T-cell (primary cell): ENCODE measurements around the gene ARHGEF28. TPM values are rescaled to one million over a fixed set of nuclear protein-coding genes. Genes with fewer than 3 reads are reported as not detected.

Experiments
- ATAC-seq, 4 experiments: fragments of 200-7000 bp in 3 of 4; fragments of 150-1000 bp in 1 of 4; cut with Tn5 transposase; replicated peaks in 1 of 4; 1 replicate in 3 of 4; 2 replicates in 1 of 4; pipeline ENCODE4 v1.10.0; 2021; ENCODE audit warnings: moderate library complexity in 3 of 4, mild to moderate bottlenecking in 2 of 4, moderate number of reproducible peaks in 1 of 4
- CTCF ChIA-PET, 2 donors: fragments of 300-600 bp; sonication (Branson Sonifier 250); formaldehyde crosslinking; loops; one replicate each; lab custom pipeline; 2022; ENCODE audit warnings: antibody characterized with exemption in 2 of 2; lab: Charles Lee
- POLR2A ChIA-PET, 2 donors: fragments of 300-600 bp; sonication (Branson Sonifier 250); formaldehyde crosslinking; loops; one replicate each; lab custom pipeline; 2022; ENCODE audit warnings: antibody characterized with exemption in 2 of 2; lab: Charles Lee
- DNase-seq, 35 experiments: peaks; one replicate each; pipeline versions ENCODE4 v3.0.0 to v3.0.0-alpha.2; 2013 to 2023
- H3K27ac ChIP-seq: one replicate; pipeline ENCODE4 v1.5.1; 2013; ENCODE audit warnings: low read length
- H3K27me3 ChIP-seq, 2 experiments: replicated peaks in 1 of 2; 1 replicate in 1 of 2; 2 replicates in 1 of 2; pipeline versions ENCODE4 v1.6.1 to v1.7.0; 2013; ENCODE audit warnings: low read length in 1 of 2, mixed read lengths in 1 of 2; ENCODE audit not compliant: control insufficient read depth in 2 of 2, insufficient read depth in 2 of 2; ENCODE audit errors: extremely low read depth in 1 of 2
- H3K36me3 ChIP-seq, 2 donors: 1 replicate in 1 of 2; 2 replicates in 1 of 2; pipeline versions ENCODE4 v1.6.1 to v1.7.0; 2013; ENCODE audit warnings: low read length in 1 of 2; ENCODE audit not compliant: control insufficient read depth in 2 of 2, insufficient read depth in 1 of 2; ENCODE audit errors: extremely low read depth in 1 of 2
- H3K4me1 ChIP-seq, 2 experiments: 1 replicate in 1 of 2; 2 replicates in 1 of 2; pipeline versions ENCODE4 v1.6.1 to v1.7.0; 2013; ENCODE audit warnings: low read length in 2 of 2, mixed read lengths in 1 of 2; ENCODE audit not compliant: insufficient read depth in 2 of 2, control insufficient read depth in 1 of 2; ENCODE audit errors: extremely low read depth in 1 of 2
- H3K4me3 ChIP-seq, 2 donors: 1 replicate in 1 of 2; 2 replicates in 1 of 2; pipeline versions ENCODE4 v1.5.1 to v1.7.0; 2013; ENCODE audit warnings: mild to moderate bottlenecking in 2 of 2, low read length in 1 of 2, moderate library complexity in 1 of 2; ENCODE audit not compliant: control insufficient read depth in 1 of 2; ENCODE audit errors: extremely low read depth in 1 of 2
- H3K9me3 ChIP-seq: 2 replicates; pipeline ENCODE4 v1.7.0; 2013
- H3K27ac Mint-ChIP-seq, 2 donors: one replicate each; pipeline ENCODE4 v1.8.0; 2020 to 2021; ENCODE audit warnings: mild to moderate bottlenecking in 2 of 2, mixed read lengths in 2 of 2
- H3K27me3 Mint-ChIP-seq, 2 donors: one replicate each; pipeline ENCODE4 v1.8.0; 2021 to 2022; ENCODE audit warnings: mixed read lengths in 2 of 2
- H3K36me3 Mint-ChIP-seq: one replicate; pipeline ENCODE4 v1.8.0; 2021; ENCODE audit warnings: mixed read lengths
- H3K4me1 Mint-ChIP-seq, 3 donors: one replicate each; pipeline ENCODE4 v1.8.0; 2020 to 2022; ENCODE audit warnings: mixed read lengths in 3 of 3, mild to moderate bottlenecking in 1 of 3
- H3K4me3 Mint-ChIP-seq, 3 donors: one replicate each; pipeline ENCODE4 v1.8.0; 2020 to 2022; ENCODE audit warnings: mild to moderate bottlenecking in 3 of 3, mixed read lengths in 3 of 3, moderate library complexity in 3 of 3
- H3K9me3 Mint-ChIP-seq, 3 donors: one replicate each; pipeline ENCODE4 v1.8.0; 2020 to 2022; ENCODE audit warnings: mixed read lengths in 3 of 3
- WGBS: methylation state at CpG from one replicate; pipeline ENCODE4 v1.1.5; 2013; ENCODE audit warnings: missing lambda C conversion rate; ENCODE audit not compliant: insufficient coverage; 5-methylcytosine and 5-hydroxymethylcytosine counted together
- total RNA-seq, 35 experiments: library from RNA in 6 of 35; stranded (reverse) in 6 of 35; fragments of 120-200 nt in 1 of 35; gene quantifications; one replicate each; pipeline versions ENCODE4 v1.2.1 to v1.2.4 and lab custom pipeline; 2013 to 2026

Gene ARHGEF28
- total RNA-seq, 5 donors from 2014 or later (not counting 1 experiment from before 2014, with no cell fraction given) = 0.05 to 0.73 (median 0.36) TPM

DNA sequence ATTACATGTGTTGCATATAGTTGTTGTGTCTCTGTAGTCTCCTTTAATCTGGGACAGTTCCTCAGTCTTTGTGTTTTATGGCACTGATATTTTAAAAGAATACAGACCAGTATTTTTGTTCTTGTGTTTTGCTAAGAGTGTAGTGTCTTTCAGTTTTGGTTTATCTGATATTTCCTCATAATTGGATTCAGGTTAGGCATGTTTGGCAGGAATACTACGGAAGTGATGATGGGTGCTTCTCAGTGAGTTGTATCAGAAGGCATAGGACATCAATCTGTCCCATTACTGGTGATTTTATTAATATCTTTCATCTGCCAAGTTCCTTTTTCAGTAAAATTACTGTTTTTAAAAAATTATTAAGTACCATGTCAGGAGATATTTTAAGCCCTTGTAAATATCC lies 212.9 kb downstream of the ARHGEF28 start:
- H3K4me3 Mint-ChIP-seq = no peak overlapping the region
- DNase-seq (no peak), ATAC-seq (no peak)
- no peak overlapping the region for H3K27ac Mint-ChIP-seq
- H3K9me3 ChIP-seq = no peaks in the 10 kb centered on the region
- H3K4me1 ChIP-seq = no peaks in the 10 kb centered on the region
- ChIA-PET CTCF (no interaction called here), POLR2A (no interaction called here)
- no peak overlapping the region for H3K27ac ChIP-seq
- peaks cover 0 to 4% (median 0%) of the 10 kb centered on the region in 3 donors for H3K9me3 Mint-ChIP-seq
- peaks cover 13 to 29% of the 10 kb centered on the region in 2 donors for H3K27me3 Mint-ChIP-seq
- no CpG with 5 or more reads among the region's 1 CpG for WGBS
- no peaks in the 10 kb centered on the region for H3K36me3 Mint-ChIP-seq
- H3K27me3 ChIP-seq = no peaks in the 10 kb centered on the region
- H3K4me1 Mint-ChIP-seq = no peaks in the 10 kb centered on the region
- no peak overlapping the region for H3K4me3 ChIP-seq
- no peaks in the 10 kb centered on the region for H3K36me3 ChIP-seq

DNA sequence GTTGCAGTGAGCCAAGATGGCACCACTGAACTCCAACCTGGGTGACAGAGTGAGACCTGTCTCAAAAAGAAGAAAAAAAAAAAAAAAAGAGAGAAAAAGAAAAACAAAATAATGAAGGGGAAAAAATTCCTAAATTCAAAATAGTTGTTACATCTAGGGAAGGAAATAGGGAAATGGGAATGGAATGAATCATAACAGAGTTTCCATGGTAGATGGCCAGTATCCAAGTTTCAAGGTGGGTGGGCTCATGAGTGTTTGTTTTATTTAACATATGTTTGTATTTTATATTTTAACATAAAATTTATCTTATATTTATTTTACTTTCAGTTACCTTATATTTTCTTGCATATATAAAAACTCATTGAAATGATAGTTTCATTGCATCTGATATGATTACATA lies 215.6 kb downstream of the ARHGEF28 start:
- ATAC-seq (no peak), DNase-seq (no peak)
- no peaks in the 10 kb centered on the region for H3K4me1 Mint-ChIP-seq
- Histone ChIP-seq H3K27ac (no peak overlapping the region), H3K4me3 (no peak overlapping the region), H3K36me3 (no peaks in the 10 kb centered on the region), H3K9me3 (no peaks in the 10 kb centered on the region), H3K4me1 (no peaks in the 10 kb centered on the region), H3K27me3 (peaks cover 0 to 2% of the 10 kb centered on the region in 2 experiments)
- peaks cover 0 to 4% (median 0%) of the 10 kb centered on the region in 3 donors for H3K9me3 Mint-ChIP-seq
- ChIA-PET CTCF (no interaction called here), POLR2A (interaction anchor here in 1 of 2 donors (0.7 kb wide), 1 partner anchor 79 kb away, joined by 4 read pairs; no protein-coding TSS in a partner anchor)
- H3K4me3 Mint-ChIP-seq = no peak overlapping the region
- no peaks in the 10 kb centered on the region for H3K36me3 Mint-ChIP-seq
- H3K27ac Mint-ChIP-seq = no peak overlapping the region
- H3K27me3 Mint-ChIP-seq = peaks cover 13 to 26% of the 10 kb centered on the region in 2 donors

DNA sequence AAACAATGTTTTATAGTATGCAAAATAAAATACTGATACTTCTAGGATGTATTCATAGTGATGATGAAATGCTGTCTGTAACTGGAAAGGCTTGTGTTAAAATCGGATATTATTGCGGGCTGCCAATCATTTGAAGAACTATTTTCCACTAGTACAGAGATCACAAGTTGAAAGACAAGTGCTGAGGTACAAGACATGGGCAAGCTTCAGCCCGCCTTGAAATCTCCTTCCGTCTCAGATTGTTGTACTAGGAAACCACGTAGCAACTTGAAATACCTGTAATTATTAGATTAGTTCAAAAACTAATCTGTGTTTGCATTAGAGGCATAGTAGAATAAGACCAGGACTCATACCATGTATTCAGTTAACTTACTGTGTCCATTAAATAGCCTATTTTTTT lies 218.2 kb downstream of the ARHGEF28 start:
- no CpG with 5 or more reads among the region's 5 CpGs for WGBS
- ChIA-PET POLR2A (no interaction called here), CTCF (interaction anchor here in 1 of 2 donors (0.6 kb wide), 1 partner anchor 724 kb away, joined by 5 read pairs; no protein-coding TSS in a partner anchor)
- Mint-ChIP-seq H3K27ac (no peak overlapping the region), H3K9me3 (no peaks in the 10 kb centered on the region), H3K4me3 (no peak overlapping the region), H3K27me3 (peaks cover 9 to 20% of the 10 kb centered on the region in 2 donors), H3K36me3 (no peaks in the 10 kb centered on the region), H3K4me1 (no peaks in the 10 kb centered on the region)
- peaks cover 0 to 2% of the 10 kb centered on the region in 2 experiments for H3K27me3 ChIP-seq
- no peaks in the 10 kb centered on the region for H3K9me3 ChIP-seq
- H3K4me1 ChIP-seq = no peaks in the 10 kb centered on the region
- H3K27ac ChIP-seq = no peak overlapping the region
- H3K4me3 ChIP-seq = no peak overlapping the region
- ATAC-seq (no peak), DNase-seq (no peak)
- no peaks in the 10 kb centered on the region for H3K36me3 ChIP-seq

DNA sequence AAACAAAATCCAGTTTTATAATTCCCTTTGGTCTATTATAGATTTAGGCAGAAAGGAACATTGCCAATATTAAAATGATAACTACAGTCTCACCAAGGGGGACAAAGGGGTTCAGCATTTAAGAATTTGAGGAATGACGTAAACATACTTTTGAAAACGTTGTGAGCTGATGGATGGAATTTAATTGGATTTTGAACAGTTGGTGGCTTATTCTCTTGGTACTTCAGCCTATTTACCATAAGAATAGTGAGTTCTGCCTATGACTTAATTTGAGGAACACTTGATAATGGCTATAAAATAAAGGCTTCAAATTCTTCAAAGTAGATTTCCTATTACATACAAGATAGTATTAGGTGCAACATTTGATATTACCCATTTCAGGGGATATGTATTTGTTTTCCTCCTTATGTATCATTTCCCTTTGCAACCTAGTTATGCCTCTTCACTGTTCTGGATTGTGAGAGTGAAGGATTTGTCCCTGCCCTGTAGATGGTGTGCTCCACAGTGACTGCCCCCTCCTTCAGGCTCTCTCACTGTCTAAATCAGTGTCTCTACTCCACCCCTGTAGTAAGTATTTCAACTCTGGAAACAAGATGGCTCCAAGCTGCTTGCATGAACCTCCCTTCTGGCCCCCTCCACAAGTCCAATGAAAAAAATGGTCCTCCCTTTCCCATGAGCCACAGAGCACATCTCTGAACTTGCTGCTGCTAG lies 225.6 kb downstream of the ARHGEF28 start:
- no peak overlapping the region for H3K4me3 ChIP-seq
- POLR2A ChIA-PET = interaction anchor here in 1 of 2 donors (0.6 kb wide), 1 partner anchor 59 kb away, joined by 4 read pairs; no protein-coding TSS in a partner anchor

DNA sequence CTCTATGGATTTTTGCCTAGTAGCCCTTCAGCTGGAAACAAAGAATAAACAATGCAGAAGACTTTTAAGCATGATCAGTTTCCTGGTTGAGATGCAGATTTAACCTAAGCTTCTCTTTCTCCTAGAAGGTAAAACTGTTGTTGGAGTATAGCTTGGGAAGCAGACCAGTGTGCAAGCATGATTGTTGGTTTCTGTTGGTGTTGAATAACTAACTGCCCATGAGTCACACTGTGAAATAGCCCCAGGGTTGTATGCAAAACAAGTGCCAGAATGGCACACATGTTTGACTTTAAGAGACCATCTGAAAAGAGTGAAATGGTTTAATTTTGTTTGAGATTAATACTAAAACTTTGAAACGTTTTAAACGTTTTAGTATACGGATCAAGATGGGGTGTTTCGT lies 227.1 kb downstream of the ARHGEF28 start:
- no peaks in the 10 kb centered on the region for H3K4me1 ChIP-seq
- no peak overlapping the region for H3K4me3 Mint-ChIP-seq
- H3K27ac ChIP-seq = no peak overlapping the region
- DNase-seq (no peak), ATAC-seq (no peak)
- POLR2A ChIA-PET = no interaction called here
- CTCF ChIA-PET = no interaction called here
- H3K4me3 ChIP-seq = no peak overlapping the region
- no peak overlapping the region for H3K27ac Mint-ChIP-seq
- H3K27me3 Mint-ChIP-seq = peaks cover 7 to 9% of the 10 kb centered on the region in 2 donors
- no peaks in the 10 kb centered on the region for H3K27me3 ChIP-seq
- WGBS = no CpG with 5 or more reads among the region's 4 CpGs
- H3K9me3 Mint-ChIP-seq = no peaks in the 10 kb centered on the region
- H3K9me3 ChIP-seq = no peaks in the 10 kb centered on the region
- H3K4me1 Mint-ChIP-seq = no peaks in the 10 kb centered on the region
- no peaks in the 10 kb centered on the region for H3K36me3 Mint-ChIP-seq
- no peaks in the 10 kb centered on the region for H3K36me3 ChIP-seq

More for the DNA sequence above, 225.6 kb downstream of the ARHGEF28 start:
- no peak for ATAC-seq
- H3K36me3 ChIP-seq = no peaks in the 10 kb centered on the region
- Mint-ChIP-seq H3K4me1 (no peaks in the 10 kb centered on the region), H3K4me3 (no peak overlapping the region), H3K9me3 (no peaks in the 10 kb centered on the region), H3K27ac (no peak overlapping the region), H3K27me3 (peaks cover 7 to 9% of the 10 kb centered on the region in 2 donors), H3K36me3 (no peaks in the 10 kb centered on the region)
- H3K4me1 ChIP-seq = no peaks in the 10 kb centered on the region
- H3K9me3 ChIP-seq = no peaks in the 10 kb centered on the region
- no peak for DNase-seq
- H3K27me3 ChIP-seq = no peaks in the 10 kb centered on the region
- CTCF ChIA-PET = no interaction called here
- H3K27ac ChIP-seq = no peak overlapping the region
- no CpG with 5 or more reads among the region's 2 CpGs for WGBS

DNA sequence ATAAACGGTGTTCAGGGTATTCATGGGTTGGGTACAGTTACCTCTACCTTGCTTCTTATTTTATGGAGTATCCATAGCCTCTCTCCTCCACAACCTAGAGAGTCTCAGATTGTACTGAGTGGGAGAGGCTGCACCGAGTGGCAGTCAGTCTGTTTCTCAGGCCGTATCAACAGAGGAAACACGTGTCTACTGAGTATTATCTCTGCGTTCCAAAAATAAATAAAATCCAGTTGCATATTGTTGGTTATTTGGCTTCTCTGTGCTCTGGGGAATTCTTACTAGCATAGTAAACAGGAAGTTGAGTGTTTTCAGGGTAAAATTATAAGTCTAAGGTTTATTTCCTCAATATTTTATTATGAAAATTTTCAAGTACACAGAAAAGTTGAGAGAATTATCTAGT lies 231.0 kb downstream of the ARHGEF28 start:
- H3K4me1 Mint-ChIP-seq = no peaks in the 10 kb centered on the region
- Histone ChIP-seq H3K4me1 (no peaks in the 10 kb centered on the region), H3K4me3 (no peak overlapping the region), H3K27me3 (no peaks in the 10 kb centered on the region), H3K9me3 (no peaks in the 10 kb centered on the region), H3K36me3 (no peaks in the 10 kb centered on the region), H3K27ac (no peak overlapping the region)
- ATAC-seq = no peak
- no peak for DNase-seq
- no peak overlapping the region for H3K27ac Mint-ChIP-seq
- no peak overlapping the region for H3K4me3 Mint-ChIP-seq
- POLR2A ChIA-PET = no interaction called here
- CTCF ChIA-PET = no interaction called here
- 77% methylated on average over 4 of the region's 5 CpGs for WGBS
- no peaks in the 10 kb centered on the region for H3K36me3 Mint-ChIP-seq
- no peaks in the 10 kb centered on the region for H3K9me3 Mint-ChIP-seq
- peaks cover 10 to 30% of the 10 kb centered on the region in 2 donors for H3K27me3 Mint-ChIP-seq
